C4-2B (cell line): ENCODE results near the gene GPR37L1.

ENCODE experiments used
- ZFX ChIP-seq: fragments of 450-650 bp; IDR thresholded peaks from 2 replicates; pipeline ENCODE4 v1.6.1; 2017
- TF ChIP-seq, protein P1 (sequence below): fragments of 450-650 bp; conservative IDR thresholded peaks from 2 replicates; pipeline ENCODE4 v1.5.1; 2017; ENCODE audit warnings: mild to moderate bottlenecking

DNA sequence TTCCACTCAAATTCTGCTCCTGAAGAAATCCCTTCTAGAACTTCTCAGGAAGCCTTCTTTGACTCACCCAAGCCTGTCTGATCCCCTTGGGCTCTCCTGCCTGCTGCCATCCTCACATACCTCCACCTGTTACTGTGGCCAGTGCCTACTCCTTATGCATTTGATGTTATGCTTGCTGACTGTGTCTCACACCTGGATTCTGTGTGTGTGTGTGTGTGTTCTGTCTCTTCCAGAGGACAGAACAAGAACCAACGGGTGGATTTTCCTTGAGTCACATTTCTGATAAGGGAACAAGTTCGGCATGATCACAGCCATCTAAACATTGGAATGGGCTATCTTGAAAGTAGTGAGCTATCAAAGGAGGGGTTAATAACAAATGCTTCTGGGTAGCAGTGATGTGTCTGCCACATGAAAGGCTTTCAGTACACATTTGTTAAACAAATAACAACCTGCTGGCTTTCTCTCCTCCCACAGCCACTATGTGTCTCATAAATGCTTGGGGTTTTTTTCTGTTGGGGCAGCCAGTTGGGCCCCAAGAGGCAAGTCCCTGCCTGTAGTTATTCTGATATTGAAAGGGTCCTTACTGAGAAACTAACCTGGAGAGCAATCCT lies 8.9 kb upstream of the GPR37L1 start:
- TF ChIP-seq, protein P1, sequence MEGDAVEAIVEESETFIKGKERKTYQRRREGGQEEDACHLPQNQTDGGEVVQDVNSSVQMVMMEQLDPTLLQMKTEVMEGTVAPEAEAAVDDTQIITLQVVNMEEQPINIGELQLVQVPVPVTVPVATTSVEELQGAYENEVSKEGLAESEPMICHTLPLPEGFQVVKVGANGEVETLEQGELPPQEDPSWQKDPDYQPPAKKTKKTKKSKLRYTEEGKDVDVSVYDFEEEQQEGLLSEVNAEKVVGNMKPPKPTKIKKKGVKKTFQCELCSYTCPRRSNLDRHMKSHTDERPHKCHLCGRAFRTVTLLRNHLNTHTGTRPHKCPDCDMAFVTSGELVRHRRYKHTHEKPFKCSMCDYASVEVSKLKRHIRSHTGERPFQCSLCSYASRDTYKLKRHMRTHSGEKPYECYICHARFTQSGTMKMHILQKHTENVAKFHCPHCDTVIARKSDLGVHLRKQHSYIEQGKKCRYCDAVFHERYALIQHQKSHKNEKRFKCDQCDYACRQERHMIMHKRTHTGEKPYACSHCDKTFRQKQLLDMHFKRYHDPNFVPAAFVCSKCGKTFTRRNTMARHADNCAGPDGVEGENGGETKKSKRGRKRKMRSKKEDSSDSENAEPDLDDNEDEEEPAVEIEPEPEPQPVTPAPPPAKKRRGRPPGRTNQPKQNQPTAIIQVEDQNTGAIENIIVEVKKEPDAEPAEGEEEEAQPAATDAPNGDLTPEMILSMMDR: no peak
- TF ChIP-seq ZFX: no peak
